ENCODE data around the gene ANP32D.
"Not testable (repeated sequence)": the region's sequence is repeated elsewhere in the genome, so short reads cannot be mapped to it uniquely, and the experiment has no call there.

ANP32D gene

GRCh38 chr12:48506836-48507235, 34.5 kb downstream of the ANP32D start:
- FAIRE-seq, result not testable (repeated sequence)

- no peak for FAIRE-seq
Measured at GRCh38 chr12:48508987-48509386, 36.6 kb downstream of the ANP32D start.

GRCh38 chr12:48510111-48510510, 37.8 kb downstream of the ANP32D start:
- no peak for FAIRE-seq

- no peak for FAIRE-seq
Measured at GRCh38 chr12:48512855-48513254, 40.5 kb downstream of the ANP32D start.

GRCh38 chr12:48514728-48515127, 42.4 kb downstream of the ANP32D start:
- no peak for FAIRE-seq

- not testable (repeated sequence) for FAIRE-seq
Measured at GRCh38 chr12:48520381-48520780, 48.0 kb downstream of the ANP32D start.
